Glutamatergic neuron (in vitro differentiated cells): ENCODE results near the gene INPP4A. TPM values are rescaled to one million over a fixed set of nuclear protein-coding genes. Genes with fewer than 3 reads are reported as not detected.

Experiments used
- DNase-seq: peaks from one replicate; pipeline ENCODE4 v3.0.0; 2022
- H3K27ac Mint-ChIP-seq: one replicate; pipeline ENCODE4 v1.8.0; 2020; ENCODE audit warnings: mild to moderate bottlenecking, mixed read lengths, inconsistent platforms; ENCODE audit not compliant: unreplicated experiment
- H3K27me3 Mint-ChIP-seq: one replicate; pipeline ENCODE4 v1.8.0; 2020; ENCODE audit warnings: mild to moderate bottlenecking, moderate library complexity, mixed read lengths, inconsistent platforms; ENCODE audit not compliant: unreplicated experiment
- H3K36me3 Mint-ChIP-seq: one replicate; pipeline ENCODE4 v1.8.0; 2020; ENCODE audit warnings: mild to moderate bottlenecking, mixed read lengths, inconsistent platforms; ENCODE audit not compliant: unreplicated experiment
- H3K4me1 Mint-ChIP-seq: one replicate; pipeline ENCODE4 v1.8.0; 2020; ENCODE audit warnings: mild to moderate bottlenecking, low read depth, mixed read lengths, inconsistent platforms; ENCODE audit not compliant: unreplicated experiment
- H3K4me3 Mint-ChIP-seq: one replicate; pipeline ENCODE4 v1.8.0; 2020; ENCODE audit warnings: mild to moderate bottlenecking, mixed read lengths, inconsistent platforms; ENCODE audit not compliant: unreplicated experiment
- H3K9me3 Mint-ChIP-seq: one replicate; pipeline ENCODE4 v1.8.0; 2020; ENCODE audit warnings: mild to moderate bottlenecking, moderate library complexity, mixed read lengths, inconsistent platforms; ENCODE audit not compliant: unreplicated experiment
- total RNA-seq: library from RNA; stranded (reverse); fragmentation: NEBNext Ultra II Directional; extraction: Animal tissue kit (Norgen Biotek cat#: 25700); gene quantifications from one replicate; pipeline ENCODE4 v1.2.1, GENCODE V29; 2021; ENCODE audit not compliant: unreplicated experiment
- TF ChIP-seq, protein P1 (sequence below): fragments of 200-600 bp; sonication (generic); IDR thresholded peaks from one replicate; pipeline ENCODE4 v1.5.0; 2021; ENCODE audit not compliant: partially characterized antibody, unreplicated experiment

Gene INPP4A
- total RNA-seq, 1 donor from 2014 or later: 54.5 TPM

DNA sequence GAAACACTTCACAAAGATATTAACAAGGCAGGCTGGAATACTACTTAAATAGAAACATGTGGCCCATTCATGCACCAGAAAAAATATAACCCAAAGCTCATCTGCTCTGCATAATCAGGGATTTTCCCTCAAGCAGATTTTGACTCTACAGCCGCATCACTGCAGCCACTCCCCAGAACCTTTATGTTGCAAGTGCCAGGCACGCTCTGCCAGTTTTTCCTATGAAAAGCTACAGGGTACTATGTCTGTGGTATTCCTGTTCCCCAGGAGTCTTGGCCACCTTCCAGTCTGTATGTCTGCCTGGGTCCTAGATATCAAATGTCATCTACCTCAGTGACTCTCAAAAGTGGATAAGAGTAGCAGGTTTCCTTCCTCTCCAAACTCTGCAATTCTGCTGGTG lies 159.9 kb downstream of the INPP4A start:
- DNase-seq: no peak
- Mint-ChIP-seq H3K27ac (no peak overlapping the region), H3K36me3 (no peaks in the 10 kb centered on the region), H3K4me3 (no peak overlapping the region), H3K4me1 (peaks cover 14% of the 10 kb centered on the region), H3K9me3 (peaks cover 9% of the 10 kb centered on the region), H3K27me3 (peaks cover 7% of the 10 kb centered on the region)
- TF ChIP-seq, protein P1, sequence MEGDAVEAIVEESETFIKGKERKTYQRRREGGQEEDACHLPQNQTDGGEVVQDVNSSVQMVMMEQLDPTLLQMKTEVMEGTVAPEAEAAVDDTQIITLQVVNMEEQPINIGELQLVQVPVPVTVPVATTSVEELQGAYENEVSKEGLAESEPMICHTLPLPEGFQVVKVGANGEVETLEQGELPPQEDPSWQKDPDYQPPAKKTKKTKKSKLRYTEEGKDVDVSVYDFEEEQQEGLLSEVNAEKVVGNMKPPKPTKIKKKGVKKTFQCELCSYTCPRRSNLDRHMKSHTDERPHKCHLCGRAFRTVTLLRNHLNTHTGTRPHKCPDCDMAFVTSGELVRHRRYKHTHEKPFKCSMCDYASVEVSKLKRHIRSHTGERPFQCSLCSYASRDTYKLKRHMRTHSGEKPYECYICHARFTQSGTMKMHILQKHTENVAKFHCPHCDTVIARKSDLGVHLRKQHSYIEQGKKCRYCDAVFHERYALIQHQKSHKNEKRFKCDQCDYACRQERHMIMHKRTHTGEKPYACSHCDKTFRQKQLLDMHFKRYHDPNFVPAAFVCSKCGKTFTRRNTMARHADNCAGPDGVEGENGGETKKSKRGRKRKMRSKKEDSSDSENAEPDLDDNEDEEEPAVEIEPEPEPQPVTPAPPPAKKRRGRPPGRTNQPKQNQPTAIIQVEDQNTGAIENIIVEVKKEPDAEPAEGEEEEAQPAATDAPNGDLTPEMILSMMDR: no peak

GRCh38 chr2:98605076-98605475 lies 160.4 kb downstream of the INPP4A start:
- no peak for DNase-seq
- Mint-ChIP-seq H3K9me3 (peaks cover 9% of the 10 kb centered on the region), H3K27ac (no peak overlapping the region), H3K4me3 (no peak overlapping the region), H3K36me3 (no peaks in the 10 kb centered on the region), H3K27me3 (peaks cover 7% of the 10 kb centered on the region), H3K4me1 (peaks cover 18% of the 10 kb centered on the region)
- TF ChIP-seq, protein P1: no peak

- peak overlapping the region; percentile 91 for H3K4me3 Mint-ChIP-seq
- H3K9me3 Mint-ChIP-seq: peaks cover 9% of the 10 kb centered on the region
- H3K27me3 Mint-ChIP-seq: peaks cover 9% of the 10 kb centered on the region
- no peaks in the 10 kb centered on the region for H3K36me3 Mint-ChIP-seq
- TF ChIP-seq, protein P1: no peak
- H3K4me1 Mint-ChIP-seq: peaks cover 18% of the 10 kb centered on the region
- H3K27ac Mint-ChIP-seq: peak overlapping the region; percentile 34
- DNase-seq: no peak
Observed at GRCh38 chr2:98606431-98606830, 161.8 kb downstream of the INPP4A start.

DNA sequence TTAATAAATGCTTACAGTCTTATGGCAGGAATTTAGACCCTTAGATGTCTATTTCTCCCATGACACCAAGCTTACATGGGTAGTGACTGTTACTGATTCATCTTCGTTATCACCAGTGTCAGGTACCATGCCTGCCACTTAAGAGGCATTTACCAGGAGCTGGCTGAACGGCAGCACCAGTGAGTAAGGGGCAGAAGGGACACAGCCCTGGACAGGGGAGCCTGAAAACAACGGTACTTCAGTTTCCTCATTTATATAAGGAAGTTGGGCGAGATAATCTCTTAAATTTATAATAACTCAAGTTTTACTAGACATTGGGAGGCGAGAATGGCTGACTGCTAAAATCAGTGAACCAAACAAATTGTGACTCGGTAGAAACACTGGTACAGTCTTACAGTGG lies 162.4 kb downstream of the INPP4A start:
- Mint-ChIP-seq H3K4me3 (peak overlapping the region; percentile 91), H3K27ac (peak overlapping the region; percentile 78), H3K9me3 (peaks cover 9% of the 10 kb centered on the region), H3K36me3 (no peaks in the 10 kb centered on the region), H3K4me1 (peaks cover 18% of the 10 kb centered on the region), H3K27me3 (peaks cover 9% of the 10 kb centered on the region)
- TF ChIP-seq, protein P1: no peak
- DNase-seq: no peak

DNA sequence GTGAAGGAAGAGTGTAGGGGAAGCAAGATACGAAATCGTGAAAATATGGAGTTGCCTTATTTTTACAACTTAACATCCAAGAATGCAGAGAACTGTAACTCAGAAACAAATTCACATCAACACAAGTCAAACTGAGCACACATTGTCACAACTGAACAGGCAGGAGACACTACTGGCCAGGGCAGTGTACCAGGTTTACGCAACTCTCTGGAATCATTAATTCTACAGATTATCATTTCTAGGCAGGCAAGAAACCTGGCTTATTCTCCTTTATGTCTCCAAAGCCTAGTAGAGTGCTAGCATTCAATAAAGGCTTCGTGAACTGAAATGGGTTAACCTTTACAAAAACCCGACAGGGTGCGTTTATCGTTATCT lies 163.1 kb downstream of the INPP4A start:
- Mint-ChIP-seq H3K36me3 (no peaks in the 10 kb centered on the region), H3K27me3 (peaks cover 9% of the 10 kb centered on the region), H3K9me3 (peaks cover 9% of the 10 kb centered on the region), H3K4me3 (peak overlapping the region; percentile 91), H3K27ac (peak overlapping the region; percentile 78), H3K4me1 (peaks cover 18% of the 10 kb centered on the region)
- no peak for DNase-seq
- TF ChIP-seq, protein P1: no peak
